Caco-2 (cell line): ENCODE results near the gene TMEM17. TPM values are rescaled to one million over a fixed set of nuclear protein-coding genes. Genes with fewer than 3 reads are reported as not detected.
A peak's percentile ranks its signal among the peaks of the same experiment; 100 is the strongest.

ENCODE experiments used
- BruUV-seq: library from RNA; stranded (reverse); fragments of 400-500 nt; replicated peaks from 2 replicates; lab custom pipeline; 2021; lab: Mats Ljungman, UMichigan
- CTCF ChIA-PET: fragments of 300-600 bp; sonication (Branson Sonifier 250); formaldehyde crosslinking; loops from one replicate; lab custom pipeline; 2022; ENCODE audit warnings: antibody characterized with exemption; lab: Charles Lee
- POLR2A ChIA-PET: fragments of 300-600 bp; sonication (Branson Sonifier 250); formaldehyde crosslinking; loops from one replicate; lab custom pipeline; 2022; ENCODE audit warnings: antibody characterized with exemption; lab: Charles Lee
- DNase-seq, 2 experiments: peaks; one replicate each; pipeline versions ENCODE4 v3.0.0 to v3.0.0-alpha.2; 2020 to 2022
- H3K27me3 ChIP-seq: replicated peaks from 2 replicates; pipeline ENCODE4 v1.6.0; 2011; ENCODE audit warnings: low read length; ENCODE audit not compliant: control insufficient read depth, insufficient read depth
- H3K36me3 ChIP-seq: 2 replicates; pipeline ENCODE4 v1.5.1; 2011; ENCODE audit warnings: low read length; ENCODE audit not compliant: control insufficient read depth, insufficient read depth
- H3K4me1 ChIP-seq: fragments of 250-450 bp; sonication (Bioruptor Pico); 2 replicates; pipeline ENCODE4 v1.5.1; 2020; ENCODE audit warnings: mild to moderate bottlenecking
- H3K4me3 ChIP-seq: 2 replicates; pipeline ENCODE4 v1.5.1; 2011; ENCODE audit warnings: low read depth, mild to moderate bottlenecking, control low read depth, low read length
- H3K9me3 ChIP-seq: fragments of 250-450 bp; sonication (Bioruptor Pico); 2 replicates; pipeline ENCODE4 v1.5.1; 2020; ENCODE audit warnings: mild to moderate bottlenecking, moderate library complexity
- H3K27ac Mint-ChIP-seq: one replicate; pipeline ENCODE4 v1.8.0; 2022; ENCODE audit warnings: mixed read lengths; ENCODE audit not compliant: unreplicated experiment
- H3K27me3 Mint-ChIP-seq: one replicate; pipeline ENCODE4 v1.8.0; 2022; ENCODE audit warnings: mixed read lengths; ENCODE audit not compliant: insufficient read depth, unreplicated experiment
- H3K36me3 Mint-ChIP-seq: one replicate; pipeline ENCODE4 v1.8.0; 2022; ENCODE audit warnings: mild to moderate bottlenecking, mixed read lengths; ENCODE audit not compliant: insufficient read depth, unreplicated experiment
- H3K4me1 Mint-ChIP-seq: one replicate; pipeline ENCODE4 v1.8.0; 2022; ENCODE audit warnings: low read depth, mixed read lengths; ENCODE audit not compliant: unreplicated experiment
- H3K4me3 Mint-ChIP-seq: one replicate; pipeline ENCODE4 v1.8.0; 2022; ENCODE audit warnings: mild to moderate bottlenecking, moderate library complexity, mixed read lengths; ENCODE audit not compliant: unreplicated experiment
- H3K9me3 Mint-ChIP-seq: one replicate; pipeline ENCODE4 v1.8.0; 2022; ENCODE audit warnings: mixed read lengths; ENCODE audit not compliant: unreplicated experiment
- CTCF ChIP-seq, 2 experiments: fragments of 200-600 bp in 1 of 2; IDR thresholded peaks; 1 replicate in 1 of 2; 2 replicates in 1 of 2; pipeline versions ENCODE4 v1.5.1 to v1.8.0; 2011 to 2022; ENCODE audit warnings: antibody characterized with exemption in 1 of 2, control low read depth in 1 of 2, inconsistent platforms in 1 of 2, low read depth in 1 of 2, low read length in 1 of 2, mild to moderate bottlenecking in 1 of 2, moderate library complexity in 1 of 2; ENCODE audit not compliant: insufficient read depth in 1 of 2, severe bottlenecking in 1 of 2, unreplicated experiment in 1 of 2
- intact Hi-C: fragments of 100-400 bp; cut with micrococcal nuclease; formaldehyde crosslinking; loops from one replicate; pipeline ENCODE4 v1.10.0; 2022; ENCODE audit not compliant: unreplicated experiment
- total RNA-seq: library from RNA; stranded (reverse); gene quantifications from 2 replicates; pipeline ENCODE4 v1.2.3, GENCODE V29; 2022

The TMEM17 gene
- total RNA-seq, 1 experiment from 2014 or later, result 3.3 TPM

- H3K27me3 ChIP-seq, result no peaks in the 10 kb centered on the region
Measured at GRCh38 chr2:62482558-62483352, 23.2 kb downstream of the TMEM17 start.

GRCh38 chr2:62479917-62480316, 26.1 kb downstream of the TMEM17 start:
- Histone ChIP-seq H3K9me3 (no peaks in the 10 kb centered on the region), H3K4me1 (peaks cover 27% of the 10 kb centered on the region), H3K4me3 (no peak overlapping the region), H3K36me3 (no peaks in the 10 kb centered on the region), H3K27me3 (no peaks in the 10 kb centered on the region)
- Mint-ChIP-seq H3K4me1 (peaks cover 19% of the 10 kb centered on the region), H3K36me3 (no peaks in the 10 kb centered on the region), H3K27ac (no peak overlapping the region), H3K4me3 (no peak overlapping the region), H3K27me3 (no peaks in the 10 kb centered on the region), H3K9me3 (no peaks in the 10 kb centered on the region)
- POLR2A ChIA-PET, result no interaction called here
- no peak for TF ChIP-seq CTCF (IDR thresholded peaks at IDR 0.05; ENCODE audit: insufficient read depth in 1 of 2, low read depth in 1 of 2, low read length in 1 of 2, severe bottlenecking in 1 of 2, unreplicated experiment in 1 of 2)
- DNase-seq, result no peak
- CTCF ChIA-PET, result interaction anchor here (0.7 kb wide), 1 partner anchor 16 kb away, joined by 4 read pairs; no protein-coding TSS in a partner anchor
- intact Hi-C loops, result loop anchor here (5.0 kb wide), 1 partner anchor 92 kb away; no protein-coding TSS in a partner anchor
- no TSS peak for BruUV-seq

More at GRCh38 chr2:62482558-62483352, 23.2 kb downstream of the TMEM17 start:
- Histone ChIP-seq H3K4me1 (peaks cover 22% of the 10 kb centered on the region), H3K36me3 (no peaks in the 10 kb centered on the region), H3K9me3 (no peaks in the 10 kb centered on the region), H3K4me3 (no peak overlapping the region)
- ChIA-PET CTCF (no interaction called here), POLR2A (no interaction called here)
- H3K9me3 Mint-ChIP-seq, result no peaks in the 10 kb centered on the region
- H3K27me3 Mint-ChIP-seq, result no peaks in the 10 kb centered on the region
- H3K27ac Mint-ChIP-seq, result no peak overlapping the region
- no peak for DNase-seq
- no peak for TF ChIP-seq CTCF (IDR thresholded peaks at IDR 0.05; ENCODE audit: insufficient read depth in 1 of 2, low read depth in 1 of 2, low read length in 1 of 2, severe bottlenecking in 1 of 2, unreplicated experiment in 1 of 2)
- no peaks in the 10 kb centered on the region for H3K36me3 Mint-ChIP-seq
- H3K4me1 Mint-ChIP-seq, result peaks cover 23% of the 10 kb centered on the region
- no peak overlapping the region for H3K4me3 Mint-ChIP-seq
- BruUV-seq, result no TSS peak
- intact Hi-C loops, result no loop called here

GRCh38 chr2:62478093-62478580, 27.9 kb downstream of the TMEM17 start:
- TF ChIP-seq CTCF (IDR thresholded peaks at IDR 0.05; ENCODE audit: insufficient read depth in 1 of 2, low read depth in 1 of 2, low read length in 1 of 2, severe bottlenecking in 1 of 2, unreplicated experiment in 1 of 2), result no peak
- Mint-ChIP-seq H3K27me3 (no peaks in the 10 kb centered on the region), H3K4me1 (peaks cover 33% of the 10 kb centered on the region), H3K27ac (peak overlapping the region; percentile 63), H3K36me3 (no peaks in the 10 kb centered on the region), H3K4me3 (no peak overlapping the region), H3K9me3 (no peaks in the 10 kb centered on the region)
- ChIA-PET POLR2A (interaction anchor here (0.6 kb wide), 1 partner anchor 11 kb away, joined by 4 read pairs; no protein-coding TSS in a partner anchor), CTCF (no interaction called here)
- intact Hi-C loops, result loop anchor here (5.0 kb wide), 1 partner anchor 94 kb away; no protein-coding TSS in a partner anchor
- H3K4me1 ChIP-seq, result peaks cover 27% of the 10 kb centered on the region
- H3K4me3 ChIP-seq, result no peak overlapping the region
- H3K9me3 ChIP-seq, result no peaks in the 10 kb centered on the region
- H3K36me3 ChIP-seq, result no peaks in the 10 kb centered on the region
- DNase-seq, result peak; percentile 37 to 62
- no peaks in the 10 kb centered on the region for H3K27me3 ChIP-seq
- BruUV-seq, result no TSS peak
